Panc1 (cell line): ENCODE measurements around the gene TMEM222. TPM values are rescaled to one million over a fixed set of nuclear protein-coding genes. Genes with fewer than 3 reads are reported as not detected.
"Not testable (repeated sequence)": the region's sequence is repeated elsewhere in the genome, so short reads cannot be mapped to it uniquely, and the experiment has no call there.

ENCODE experiments used
- ATAC-seq: fragments of 200-7000 bp; cut with Tn5 transposase; 2 replicates; pipeline ENCODE4 v1.9.1; 2020; ENCODE audit warnings: mild to moderate bottlenecking, moderate library complexity
- BruUV-seq: library from RNA; stranded (reverse); fragments of 400-500 nt; replicated peaks from 2 replicates; lab custom pipeline; 2021; lab: Mats Ljungman, UMichigan
- CTCF ChIA-PET: fragments of 300-600 bp; sonication (Branson Sonifier 250); formaldehyde crosslinking; loops from one replicate; lab custom pipeline; 2022; ENCODE audit warnings: antibody characterized with exemption; lab: Charles Lee
- POLR2A ChIA-PET: fragments of 300-600 bp; sonication (Branson Sonifier 250); formaldehyde crosslinking; loops from one replicate; lab custom pipeline; 2022; ENCODE audit warnings: antibody characterized with exemption; lab: Charles Lee
- DNase-seq: peaks from one replicate; pipeline ENCODE4 v3.0.0-alpha.2; 2010; ENCODE audit warnings: low read depth, low spot score
- H3K27ac ChIP-seq: 2 replicates; pipeline ENCODE4 v1.5.1; 2011; ENCODE audit warnings: mild to moderate bottlenecking, low read length, inconsistent platforms
- H3K27me3 ChIP-seq: fragments of 200-500 bp; sonication (Bioruptor generic); 2 replicates; pipeline ENCODE4 v1.6.0; 2014; ENCODE audit warnings: low read length, inconsistent platforms; ENCODE audit not compliant: control insufficient read depth, insufficient read depth
- H3K36me3 ChIP-seq: fragments of 200-500 bp; sonication (Bioruptor generic); 2 replicates; pipeline ENCODE4 v1.5.1; 2014; ENCODE audit warnings: inconsistent platforms, mild to moderate bottlenecking, low read length, moderate library complexity; ENCODE audit not compliant: control insufficient read depth, insufficient read depth
- H3K4me1 ChIP-seq: 2 replicates; pipeline ENCODE4 v1.5.1; 2011; ENCODE audit warnings: inconsistent platforms, mild to moderate bottlenecking, low read length, moderate library complexity; ENCODE audit not compliant: control insufficient read depth, insufficient read depth
- H3K4me3 ChIP-seq, 2 experiments: 2 replicates each; pipeline ENCODE4 v1.5.1; 2011 to 2012; ENCODE audit warnings: low read depth in 2 of 2, low read length in 2 of 2, mild to moderate bottlenecking in 2 of 2, inconsistent platforms in 1 of 2, moderate library complexity in 1 of 2
- H3K9me3 ChIP-seq: fragments of 200-500 bp; sonication (Bioruptor generic); 2 replicates; pipeline ENCODE4 v1.5.1; 2014; ENCODE audit warnings: low read depth, mild to moderate bottlenecking, inconsistent platforms, low read length, moderate library complexity; ENCODE audit not compliant: control insufficient read depth, insufficient read depth
- POLR2AphosphoS5 ChIP-seq: IDR thresholded peaks from 2 replicates; pipeline ENCODE4 v1.6.1; 2012; ENCODE audit warnings: mild to moderate bottlenecking, low read depth, low read length, moderate library complexity
- REST ChIP-seq, 2 experiments: IDR thresholded peaks; 2 replicates each; pipeline ENCODE4 v1.6.1; 2011 to 2012; ENCODE audit warnings: low read depth in 2 of 2, control low read depth in 1 of 2, low read length in 1 of 2, mild to moderate bottlenecking in 1 of 2, moderate library complexity in 1 of 2; ENCODE audit not compliant: insufficient read depth in 1 of 2
- SIN3A ChIP-seq: IDR thresholded peaks from 2 replicates; pipeline ENCODE4 v1.6.1; 2012; ENCODE audit warnings: low read depth, mild to moderate bottlenecking, low read length, moderate library complexity, borderline replicate concordance; ENCODE audit not compliant: insufficient read depth
- TCF7L2 ChIP-seq: IDR thresholded peaks from 2 replicates; pipeline ENCODE4 v1.6.1; 2011; ENCODE audit warnings: mild to moderate bottlenecking, low read depth, low read length, inconsistent platforms
- in situ Hi-C: cut with HindIII; loops from 2 replicates; pipeline ENCODE4 v1.10.0; 2016; ENCODE audit warnings: low sequenced_read_pairs, low pct_unique_long_range_greater_than_20kb
- intact Hi-C: fragments of 100-400 bp; cut with micrococcal nuclease; formaldehyde crosslinking; loops from one replicate; pipeline ENCODE4 v1.10.0; 2022; ENCODE audit not compliant: unreplicated experiment
- total RNA-seq: library from RNA; stranded (reverse); gene quantifications from one replicate; pipeline ENCODE4 v1.2.1, GENCODE V29; 2021; ENCODE audit not compliant: unreplicated experiment
- TF ChIP-seq, protein P1 (sequence below): fragments of 450-650 bp; IDR thresholded peaks from 2 replicates; pipeline ENCODE4 v1.5.1; 2017; ENCODE audit warnings: mild to moderate bottlenecking

The TMEM222 gene
- total RNA-seq, 1 experiment from 2014 or later, result 55.3 TPM

GRCh38 chr1:27285821-27286220 is 36.1 kb upstream of the TMEM222 start:
- H3K4me3 ChIP-seq, H3K4me1 ChIP-seq, ATAC-seq, in situ Hi-C loops, DNase-seq, H3K9me3 ChIP-seq, H3K36me3 ChIP-seq, H3K27ac ChIP-seq, CTCF ChIA-PET, BruUV-seq, H3K27me3 ChIP-seq: not testable (repeated sequence)
- POLR2A ChIA-PET, result interaction anchor here (0.6 kb wide), 1 partner anchor 64 kb away, joined by 4 read pairs; no protein-coding TSS in a partner anchor
- intact Hi-C loops, result loop anchor here (10.0 kb wide), 1 partner anchor 241 kb away; no protein-coding TSS in a partner anchor

DNA sequence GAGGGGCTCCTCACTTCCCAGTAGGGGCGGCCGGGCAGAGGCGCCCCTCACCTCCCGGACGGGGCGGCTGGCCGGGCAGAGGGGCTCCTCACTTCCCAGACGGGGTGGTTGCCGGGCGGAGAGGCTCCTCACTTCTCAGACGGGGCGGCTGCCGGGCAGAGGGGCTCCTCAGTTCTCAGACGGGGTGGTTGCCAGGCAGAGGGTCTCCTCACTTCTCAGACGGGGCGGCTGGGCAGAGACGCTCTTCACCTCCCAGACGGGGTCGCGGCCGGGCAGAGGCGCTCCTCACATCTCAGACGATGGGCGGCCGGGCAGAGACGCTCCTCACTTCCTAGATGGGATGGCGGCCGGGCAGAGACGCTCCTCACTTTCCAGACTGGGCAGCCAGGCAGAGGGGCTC is 32.8 kb upstream of the TMEM222 start:
- CTCF ChIA-PET, BruUV-seq, H3K27ac ChIP-seq, H3K36me3 ChIP-seq, H3K9me3 ChIP-seq, in situ Hi-C loops, POLR2A ChIA-PET, H3K4me1 ChIP-seq, DNase-seq, ATAC-seq, H3K4me3 ChIP-seq, H3K27me3 ChIP-seq: not testable (repeated sequence)
- intact Hi-C loops, result loop anchor here (10.0 kb wide), 1 partner anchor 244 kb away; no protein-coding TSS in a partner anchor

DNA sequence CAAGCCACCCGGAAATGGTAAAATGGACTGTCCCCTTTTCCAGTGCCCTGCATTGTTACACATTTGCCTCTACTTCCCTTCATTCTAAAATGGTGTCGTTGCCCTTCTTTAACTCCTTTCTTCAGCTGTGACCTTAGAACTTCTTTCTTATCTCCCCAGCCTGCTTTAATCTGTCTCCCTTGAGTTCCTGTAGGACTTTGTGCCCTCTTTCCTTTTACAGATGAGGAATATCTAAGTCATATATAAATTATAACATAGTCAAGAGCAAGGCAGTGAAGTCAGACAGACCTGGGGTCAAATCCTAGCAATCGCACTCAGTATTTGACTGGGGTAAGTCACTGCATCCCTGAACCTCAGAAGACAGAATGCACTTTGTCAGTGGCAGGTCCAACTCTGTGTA is 31.4 kb upstream of the TMEM222 start:
- H3K27me3 ChIP-seq, result no peaks in the 10 kb centered on the region
- H3K9me3 ChIP-seq, result no peaks in the 10 kb centered on the region
- POLR2A ChIA-PET, result no interaction called here
- intact Hi-C loops (no loop called here), in situ Hi-C loops (no loop called here)
- ATAC-seq, result no peak
- no peak for DNase-seq
- H3K27ac ChIP-seq, result no peak overlapping the region
- CTCF ChIA-PET, result no interaction called here
- H3K4me1 ChIP-seq, result no peaks in the 10 kb centered on the region
- TF ChIP-seq, protein P1, sequence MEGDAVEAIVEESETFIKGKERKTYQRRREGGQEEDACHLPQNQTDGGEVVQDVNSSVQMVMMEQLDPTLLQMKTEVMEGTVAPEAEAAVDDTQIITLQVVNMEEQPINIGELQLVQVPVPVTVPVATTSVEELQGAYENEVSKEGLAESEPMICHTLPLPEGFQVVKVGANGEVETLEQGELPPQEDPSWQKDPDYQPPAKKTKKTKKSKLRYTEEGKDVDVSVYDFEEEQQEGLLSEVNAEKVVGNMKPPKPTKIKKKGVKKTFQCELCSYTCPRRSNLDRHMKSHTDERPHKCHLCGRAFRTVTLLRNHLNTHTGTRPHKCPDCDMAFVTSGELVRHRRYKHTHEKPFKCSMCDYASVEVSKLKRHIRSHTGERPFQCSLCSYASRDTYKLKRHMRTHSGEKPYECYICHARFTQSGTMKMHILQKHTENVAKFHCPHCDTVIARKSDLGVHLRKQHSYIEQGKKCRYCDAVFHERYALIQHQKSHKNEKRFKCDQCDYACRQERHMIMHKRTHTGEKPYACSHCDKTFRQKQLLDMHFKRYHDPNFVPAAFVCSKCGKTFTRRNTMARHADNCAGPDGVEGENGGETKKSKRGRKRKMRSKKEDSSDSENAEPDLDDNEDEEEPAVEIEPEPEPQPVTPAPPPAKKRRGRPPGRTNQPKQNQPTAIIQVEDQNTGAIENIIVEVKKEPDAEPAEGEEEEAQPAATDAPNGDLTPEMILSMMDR, result no peak
- no peak for TF ChIP-seq POLR2AphosphoS5
- TF ChIP-seq TCF7L2, result no peak
- no peak for TF ChIP-seq REST (IDR thresholded peaks at IDR 0.05; ENCODE audit: insufficient read depth in 1 of 2, low read depth in 2 of 2, low read length in 1 of 2)
- no peak for TF ChIP-seq SIN3A
- H3K4me3 ChIP-seq, result no peak overlapping the region
- no TSS peak for BruUV-seq
- H3K36me3 ChIP-seq, result no peaks in the 10 kb centered on the region
